ENCODE data around the gene MUC20. TPM values are rescaled to one million over a fixed set of nuclear protein-coding genes. Genes with fewer than 3 reads are reported as not detected.
"Not testable (repeated sequence)": the region's sequence is repeated elsewhere in the genome, so short reads cannot be mapped to it uniquely, and the experiment has no call there.

MUC20 gene
- total RNA-seq, 1 donor = 0.36 TPM

- H3K27ac ChIP-seq (ENCODE audit: low read depth, low read length) = no peak overlapping the region
- no peaks in the 10 kb centered on the region for H3K79me2 ChIP-seq (ENCODE audit: insufficient read depth, low read length)
- H3K36me3 ChIP-seq (ENCODE audit: insufficient read depth, low read length) = no peaks in the 10 kb centered on the region
- peak; percentile 49 for DNase-seq (ENCODE audit: insufficient read length, low spot score, missing footprints)
- no peak overlapping the region for H3K4me3 ChIP-seq (ENCODE audit: insufficient read depth, low read length)
- no peak overlapping the region for H2AFZ ChIP-seq (ENCODE audit: low read length)
- no peaks in the 10 kb centered on the region for H3K9me3 ChIP-seq (ENCODE audit: low read depth, low read length)
- H3K4me1 ChIP-seq (ENCODE audit: insufficient read depth, low read length) = no peaks in the 10 kb centered on the region
- TF ChIP-seq CTCF (IDR thresholded peaks at IDR 0.05; ENCODE audit: extremely low read depth, low read depth, low read length) = no peak
- no peaks in the 10 kb centered on the region for H3K27me3 ChIP-seq (ENCODE audit: insufficient read depth, low read length)
- H3K4me2 ChIP-seq (ENCODE audit: insufficient read depth, low read length) = no peak overlapping the region
- no peaks in the 10 kb centered on the region for H4K20me1 ChIP-seq (ENCODE audit: insufficient read depth, low read length)
These were observed 53.3 kb downstream of the MUC20 start for GRCh38 chr3:195773956-195774537.

- Histone ChIP-seq H2AFZ (ENCODE audit: low read length) (no peak overlapping the region), H3K4me2 (ENCODE audit: insufficient read depth, low read length) (no peak overlapping the region), H3K79me2 (ENCODE audit: insufficient read depth, low read length) (no peaks in the 10 kb centered on the region), H3K4me3 (ENCODE audit: insufficient read depth, low read length) (no peak overlapping the region), H3K4me1 (ENCODE audit: insufficient read depth, low read length) (no peaks in the 10 kb centered on the region), H3K27ac (ENCODE audit: low read depth, low read length) (no peak overlapping the region), H4K20me1 (ENCODE audit: insufficient read depth, low read length) (no peaks in the 10 kb centered on the region), H3K9me3 (ENCODE audit: low read depth, low read length) (no peaks in the 10 kb centered on the region), H3K36me3 (ENCODE audit: insufficient read depth, low read length) (no peaks in the 10 kb centered on the region), H3K27me3 (ENCODE audit: insufficient read depth, low read length) (no peaks in the 10 kb centered on the region)
- peak; percentile 88 for DNase-seq (ENCODE audit: insufficient read length, low spot score, missing footprints)
- TF ChIP-seq CTCF (IDR thresholded peaks at IDR 0.05; ENCODE audit: extremely low read depth, low read depth, low read length) = peak; percentile 66
These were observed 54.1 kb downstream of the MUC20 start for GRCh38 chr3:195774917-195775316.

DNA sequence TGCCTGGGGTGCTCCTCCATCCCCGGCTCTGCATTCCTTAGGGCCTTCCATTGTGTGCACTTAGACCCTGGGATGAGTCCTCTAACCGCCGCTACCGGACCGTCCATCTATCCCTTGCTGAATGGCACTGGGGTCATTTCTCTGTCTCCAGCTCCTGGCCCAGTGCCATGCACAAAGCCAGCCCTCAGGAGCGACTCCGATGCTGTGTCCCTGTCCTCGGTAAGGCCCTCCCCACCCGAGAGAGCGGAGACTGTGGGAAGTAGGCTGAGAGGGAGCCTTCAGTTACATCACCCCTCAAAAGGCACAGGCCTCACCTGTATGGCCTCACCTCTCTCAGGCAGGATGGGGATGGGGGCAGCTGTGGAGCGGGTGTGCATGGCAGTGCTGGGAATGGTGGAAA is 57.2 kb downstream of the MUC20 start:
- no peak overlapping the region for H2AFZ ChIP-seq (ENCODE audit: low read length)
- TF ChIP-seq CTCF (IDR thresholded peaks at IDR 0.05; ENCODE audit: extremely low read depth, low read depth, low read length) = no peak
- peak; percentile 79 for DNase-seq (ENCODE audit: insufficient read length, low spot score, missing footprints)
- no peaks in the 10 kb centered on the region for H3K27me3 ChIP-seq (ENCODE audit: insufficient read depth, low read length)
- no peaks in the 10 kb centered on the region for H3K9me3 ChIP-seq (ENCODE audit: low read depth, low read length)
- no peaks in the 10 kb centered on the region for H3K4me1 ChIP-seq (ENCODE audit: insufficient read depth, low read length)
- H3K27ac ChIP-seq (ENCODE audit: low read depth, low read length) = no peak overlapping the region
- H3K36me3 ChIP-seq (ENCODE audit: insufficient read depth, low read length) = no peaks in the 10 kb centered on the region
- H3K4me2 ChIP-seq (ENCODE audit: insufficient read depth, low read length) = no peak overlapping the region
- no peak overlapping the region for H3K4me3 ChIP-seq (ENCODE audit: insufficient read depth, low read length)
- no peaks in the 10 kb centered on the region for H4K20me1 ChIP-seq (ENCODE audit: insufficient read depth, low read length)
- no peaks in the 10 kb centered on the region for H3K79me2 ChIP-seq (ENCODE audit: insufficient read depth, low read length)

- not testable (repeated sequence) for H3K4me2 ChIP-seq (ENCODE audit: insufficient read depth, low read length); H3K4me3 ChIP-seq (ENCODE audit: insufficient read depth, low read length); H3K27me3 ChIP-seq (ENCODE audit: insufficient read depth, low read length); H3K4me1 ChIP-seq (ENCODE audit: insufficient read depth, low read length); DNase-seq (ENCODE audit: insufficient read length, low spot score, missing footprints); H3K79me2 ChIP-seq (ENCODE audit: insufficient read depth, low read length); H3K9me3 ChIP-seq (ENCODE audit: low read depth, low read length); H4K20me1 ChIP-seq (ENCODE audit: insufficient read depth, low read length); H3K27ac ChIP-seq (ENCODE audit: low read depth, low read length); H2AFZ ChIP-seq (ENCODE audit: low read length); H3K36me3 ChIP-seq (ENCODE audit: insufficient read depth, low read length)
These were observed 60.5 kb downstream of the MUC20 start for GRCh38 chr3:195781236-195781635.

Small RNAs within 50 kb of the gene (small RNA-seq; reads per million reads assigned to genes)
- 0.60 reads per million for gene MIR570

Other genes starting within 250 kb of the MUC20 start
- 89.3 and 203 TPM in 2 replicates for gene PPP1R2, start 177.7 kb upstream of the MUC20 start, total RNA-seq
- 0.88 and 1.4 TPM in 2 replicates for gene APOD, start 137.0 kb upstream of the MUC20 start, total RNA-seq
- not detected in 2 replicates for gene MUC4, start 91.0 kb downstream of the MUC20 start, total RNA-seq
- gene TNK2, start 187.6 kb downstream of the MUC20 start, total RNA-seq = 10.6 and 11.6 TPM in 2 replicates